RWPE2 (cell line): ENCODE measurements around the gene WASL.
"Not testable (repeated sequence)": the region's sequence is repeated elsewhere in the genome, so short reads cannot be mapped to it uniquely, and the experiment has no call there.

Source experiments
- ATAC-seq: fragments of 200-7000 bp; cut with Tn5 transposase; 3 replicates; pipeline ENCODE4 v1.9.1; 2021; ENCODE audit warnings: low read depth
- DNase-seq: peaks from one replicate; pipeline ENCODE4 v3.0.0-alpha.2; 2020; ENCODE audit warnings: low spot score
- H3K27ac ChIP-seq: fragments of 450-650 bp; 2 replicates; pipeline ENCODE4 v1.5.1; 2017; ENCODE audit warnings: mild to moderate bottlenecking; ENCODE audit not compliant: poor library complexity, severe bottlenecking
- H3K27me3 ChIP-seq: fragments of 250-450 bp; sonication (Bioruptor Pico); 2 replicates; pipeline ENCODE4 v1.5.1; 2021; ENCODE audit warnings: mild to moderate bottlenecking, moderate library complexity; ENCODE audit not compliant: insufficient read depth, poor library complexity, severe bottlenecking
- H3K36me3 ChIP-seq: fragments of 250-450 bp; sonication (Bioruptor Pico); 2 replicates; pipeline ENCODE4 v1.5.1; 2020; ENCODE audit warnings: low read depth, mild to moderate bottlenecking, moderate library complexity
- H3K4me1 ChIP-seq: fragments of 250-450 bp; sonication (Bioruptor Pico); 2 replicates; pipeline ENCODE4 v1.5.1; 2021; ENCODE audit warnings: mild to moderate bottlenecking, moderate library complexity; ENCODE audit not compliant: insufficient read depth, poor library complexity, severe bottlenecking
- H3K4me3 ChIP-seq: fragments of 250-450 bp; sonication (Bioruptor Pico); 2 replicates; pipeline ENCODE4 v1.5.1; 2021; ENCODE audit warnings: mild to moderate bottlenecking, moderate library complexity; ENCODE audit not compliant: severe bottlenecking
- H3K9me3 ChIP-seq: fragments of 250-450 bp; sonication (Bioruptor Pico); 2 replicates; pipeline ENCODE4 v1.5.1; 2021; ENCODE audit warnings: mild to moderate bottlenecking, moderate library complexity; ENCODE audit not compliant: severe bottlenecking
- TF ChIP-seq, protein P1 (sequence below): fragments of 450-650 bp; IDR thresholded peaks from one replicate; pipeline ENCODE4 v1.5.1; 2017; ENCODE audit warnings: mild to moderate bottlenecking, moderate library complexity; ENCODE audit not compliant: poor library complexity, severe bottlenecking

WASL gene

DNA sequence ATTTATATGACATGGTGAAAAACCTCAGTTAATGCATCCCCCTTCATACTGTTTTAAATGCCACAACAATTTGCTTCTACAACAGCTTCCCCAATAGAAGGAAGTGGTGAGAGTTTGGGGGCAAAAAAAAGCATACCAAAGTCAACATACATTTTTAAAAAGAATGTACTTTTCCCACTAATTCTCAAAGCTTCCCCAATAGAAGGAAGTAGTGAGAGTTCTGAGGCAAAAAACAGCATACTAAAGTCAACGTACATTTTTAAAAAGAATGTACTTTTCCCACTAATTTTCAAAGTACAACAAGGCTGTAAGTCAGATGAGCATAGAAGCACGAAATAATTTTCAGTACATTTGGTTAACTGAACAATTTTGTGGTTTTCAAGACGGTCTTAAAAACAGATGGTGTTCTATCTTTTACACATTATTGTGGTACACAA, 24.0 kb downstream of the WASL start:
- H3K36me3 ChIP-seq: peaks cover 2% of the 10 kb centered on the region; the same call in 1 of the 2 replicates
- peaks cover 17% of the 10 kb centered on the region for H3K4me1 ChIP-seq
- no peak for ATAC-seq
- H3K4me3 ChIP-seq: no peak overlapping the region
- DNase-seq: no peak
- no peaks in the 10 kb centered on the region for H3K27me3 ChIP-seq
- no peaks in the 10 kb centered on the region for H3K9me3 ChIP-seq
- TF ChIP-seq, protein P1, sequence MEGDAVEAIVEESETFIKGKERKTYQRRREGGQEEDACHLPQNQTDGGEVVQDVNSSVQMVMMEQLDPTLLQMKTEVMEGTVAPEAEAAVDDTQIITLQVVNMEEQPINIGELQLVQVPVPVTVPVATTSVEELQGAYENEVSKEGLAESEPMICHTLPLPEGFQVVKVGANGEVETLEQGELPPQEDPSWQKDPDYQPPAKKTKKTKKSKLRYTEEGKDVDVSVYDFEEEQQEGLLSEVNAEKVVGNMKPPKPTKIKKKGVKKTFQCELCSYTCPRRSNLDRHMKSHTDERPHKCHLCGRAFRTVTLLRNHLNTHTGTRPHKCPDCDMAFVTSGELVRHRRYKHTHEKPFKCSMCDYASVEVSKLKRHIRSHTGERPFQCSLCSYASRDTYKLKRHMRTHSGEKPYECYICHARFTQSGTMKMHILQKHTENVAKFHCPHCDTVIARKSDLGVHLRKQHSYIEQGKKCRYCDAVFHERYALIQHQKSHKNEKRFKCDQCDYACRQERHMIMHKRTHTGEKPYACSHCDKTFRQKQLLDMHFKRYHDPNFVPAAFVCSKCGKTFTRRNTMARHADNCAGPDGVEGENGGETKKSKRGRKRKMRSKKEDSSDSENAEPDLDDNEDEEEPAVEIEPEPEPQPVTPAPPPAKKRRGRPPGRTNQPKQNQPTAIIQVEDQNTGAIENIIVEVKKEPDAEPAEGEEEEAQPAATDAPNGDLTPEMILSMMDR: no peak
- H3K27ac ChIP-seq: no peak overlapping the region

DNA sequence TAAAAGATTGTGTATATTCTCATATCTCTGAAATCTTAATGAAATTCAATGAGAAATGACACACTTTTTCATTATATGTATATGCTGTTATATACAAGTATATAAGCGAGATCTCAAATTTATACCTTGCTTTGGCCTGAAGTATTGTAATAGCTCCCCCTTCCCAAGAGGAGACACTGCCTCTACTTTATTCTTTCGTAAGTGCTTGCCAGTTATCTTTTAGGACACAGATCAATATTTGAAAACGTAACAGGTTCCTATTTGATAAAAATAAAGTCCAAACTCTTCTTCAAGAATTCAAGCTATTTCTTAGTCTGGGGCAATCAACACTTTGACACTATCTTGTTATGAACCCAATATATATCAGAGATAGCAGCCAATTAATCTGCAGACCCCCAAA, 24.9 kb downstream of the WASL start:
- DNase-seq: no peak
- Histone ChIP-seq H3K36me3 (no peaks in the 10 kb centered on the region), H3K4me1 (peaks cover 17% of the 10 kb centered on the region), H3K4me3 (no peak overlapping the region), H3K27ac (no peak overlapping the region), H3K27me3 (no peaks in the 10 kb centered on the region), H3K9me3 (no peaks in the 10 kb centered on the region)
- no peak for ATAC-seq
- TF ChIP-seq, protein P1: no peak

GRCh38 chr7:123720527-123720926, 28.3 kb downstream of the WASL start:
- H3K27me3 ChIP-seq, H3K27ac ChIP-seq, H3K9me3 ChIP-seq, ATAC-seq, DNase-seq, H3K36me3 ChIP-seq, H3K4me3 ChIP-seq, H3K4me1 ChIP-seq: not testable (repeated sequence)

- H3K4me3 ChIP-seq: no peak overlapping the region
- H3K27ac ChIP-seq: no peak overlapping the region
- H3K27me3 ChIP-seq: no peaks in the 10 kb centered on the region
- DNase-seq (no peak), ATAC-seq (no peak)
- peaks cover 9% of the 10 kb centered on the region for H3K4me1 ChIP-seq
- TF ChIP-seq, protein P1: no peak
- H3K36me3 ChIP-seq: no peaks in the 10 kb centered on the region
- H3K9me3 ChIP-seq: no peaks in the 10 kb centered on the region
Observed at GRCh38 chr7:123719197-123719721, 29.5 kb downstream of the WASL start.

DNA sequence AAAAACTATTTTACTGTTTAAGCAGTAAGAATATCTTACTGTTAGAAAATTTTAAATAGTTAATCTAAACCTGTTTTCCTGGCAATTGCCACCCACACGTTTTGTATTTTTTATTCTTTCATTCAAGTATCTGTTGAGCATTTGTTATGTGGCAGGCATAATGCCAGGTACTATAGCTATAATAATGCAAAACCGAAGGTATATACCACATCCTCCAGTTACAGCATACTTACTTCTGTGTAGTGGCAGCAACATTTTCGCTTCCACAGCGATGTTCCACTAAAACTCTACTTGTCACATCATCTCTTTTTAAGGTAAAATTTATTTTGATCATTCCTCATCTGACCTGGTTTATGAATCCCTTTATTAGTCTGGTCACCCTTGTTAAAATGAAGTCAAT, 30.0 kb downstream of the WASL start:
- Histone ChIP-seq H3K27me3 (no peaks in the 10 kb centered on the region), H3K9me3 (no peaks in the 10 kb centered on the region), H3K36me3 (no peaks in the 10 kb centered on the region), H3K4me1 (peaks cover 9% of the 10 kb centered on the region), H3K27ac (no peak overlapping the region), H3K4me3 (no peak overlapping the region)
- TF ChIP-seq, protein P1: no peak
- ATAC-seq: no peak
- no peak for DNase-seq
